NCI-H69 (cell line): Measurements from ENCODE around the gene ZNF441.
"Not testable (repeated sequence)": the region's sequence is repeated elsewhere in the genome, so short reads cannot be mapped to it uniquely, and the experiment has no call there.

ENCODE experiments used
- DNase-seq: peaks from one replicate; lab custom pipeline; 2025; lab: John Stamatoyannopoulos, UW

The ZNF441 gene

GRCh38 chr19:11766597-11767591, at the start of gene ZNF441:
Gene ZNF441 (plus strand): TSS chr19:11767000. CDS start chr19:11767194, 194 bp downstream.
- DNase-seq = peak; percentile 97

GRCh38 chr19:11721681-11722080, 45.1 kb upstream of the ZNF441 start:
- DNase-seq = no peak

GRCh38 chr19:11722414-11722813, 44.4 kb upstream of the ZNF441 start:
- no peak for DNase-seq

GRCh38 chr19:11729586-11729985, 37.2 kb upstream of the ZNF441 start:
- DNase-seq = no peak

- DNase-seq = no peak
Observed at GRCh38 chr19:11735375-11735774, 31.4 kb upstream of the ZNF441 start.

GRCh38 chr19:11736696-11737095, 30.1 kb upstream of the ZNF441 start:
- DNase-seq = peak; percentile 53

- DNase-seq = peak; percentile 57
Observed at GRCh38 chr19:11737964-11738745, 28.6 kb upstream of the ZNF441 start.

GRCh38 chr19:11738746-11739620, 27.8 kb upstream of the ZNF441 start, which contains the start of gene ZNF823:
Gene ZNF823 (minus strand): TSS chr19:11738946. CDS start chr19:11738819, 127 bp downstream.
- peak; percentile 99 for DNase-seq

GRCh38 chr19:11745869-11746268, 20.9 kb upstream of the ZNF441 start:
- DNase-seq = no peak

GRCh38 chr19:11747277-11747676, 19.5 kb upstream of the ZNF441 start:
- no peak for DNase-seq

- no peak for DNase-seq
Observed at GRCh38 chr19:11749751-11750150, 17.0 kb upstream of the ZNF441 start.

GRCh38 chr19:11752244-11752736, 14.5 kb upstream of the ZNF441 start:
- no peak for DNase-seq

- no peak for DNase-seq
Observed at GRCh38 chr19:11754663-11755062, 12.1 kb upstream of the ZNF441 start.

- no peak for DNase-seq
Observed at GRCh38 chr19:11756965-11757364, 9.8 kb upstream of the ZNF441 start.

GRCh38 chr19:11759805-11760204, 7.0 kb upstream of the ZNF441 start:
- DNase-seq = no peak

- no peak for DNase-seq
Observed at GRCh38 chr19:11763117-11763516, 3.7 kb upstream of the ZNF441 start.

- DNase-seq = no peak
Observed at GRCh38 chr19:11763611-11764010, 3.2 kb upstream of the ZNF441 start.

- DNase-seq = peak; percentile 44
Observed at GRCh38 chr19:11767633-11768133, 883 bp downstream of the ZNF441 start.

GRCh38 chr19:11769995-11770394, 3.2 kb downstream of the ZNF441 start:
- no peak for DNase-seq

GRCh38 chr19:11771520-11771919, 4.7 kb downstream of the ZNF441 start:
- peak; percentile 7 for DNase-seq

- not testable (repeated sequence) for DNase-seq
Observed at GRCh38 chr19:11776669-11777068, 9.9 kb downstream of the ZNF441 start.
